ENCODE measurements around the gene FAM171A1.

Gene FAM171A1

DNA sequence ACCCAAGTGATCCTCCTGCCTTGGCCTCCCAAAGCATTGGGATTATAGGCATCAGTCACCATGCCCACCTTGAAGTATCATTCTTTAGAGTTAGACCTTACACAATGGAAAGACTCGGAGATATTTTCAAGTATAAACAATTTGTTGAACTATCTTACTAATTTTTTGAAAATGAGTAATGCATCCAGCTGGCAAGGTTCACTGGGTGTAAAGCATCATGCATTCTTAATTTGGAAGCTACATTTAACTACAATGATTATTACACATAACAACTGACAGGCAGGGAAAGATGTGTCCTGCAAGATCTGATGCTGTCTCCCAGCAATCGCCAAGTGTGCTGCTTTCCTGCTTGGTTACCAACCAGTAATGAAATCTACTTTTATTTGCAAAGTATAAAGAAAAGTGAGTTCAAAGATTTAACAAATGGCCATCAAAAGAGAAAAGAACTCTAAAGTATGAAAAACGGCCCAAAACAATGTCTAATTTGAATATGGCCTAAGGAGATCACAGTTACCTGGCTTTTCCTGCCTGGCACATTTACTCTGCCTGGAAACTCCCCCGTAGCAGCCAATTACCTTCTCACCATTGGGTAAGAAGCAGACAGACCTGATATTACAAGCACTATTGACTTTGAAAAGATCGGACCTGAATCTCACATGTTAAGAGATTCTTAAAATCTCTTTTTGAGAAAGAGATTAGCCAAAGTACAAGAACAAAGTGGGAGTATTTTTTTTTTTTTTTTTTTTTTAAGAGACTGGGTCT is 143.3 kb downstream of the FAM171A1 start:
- Histone ChIP-seq H3K27me3 (replicated peaks; ENCODE audit: insufficient read depth, low read length) (no peaks in the 10 kb centered on the region), H3K9ac (ENCODE audit: low read length) (no peak overlapping the region), H3K4me1 (ENCODE audit: low read length) (no peaks in the 10 kb centered on the region), H3K9me3 (replicated peaks; ENCODE audit: insufficient read depth, low read length) (no peaks in the 10 kb centered on the region), H3K9me2 (replicated peaks; ENCODE audit: insufficient read depth, low read length) (no peaks in the 10 kb centered on the region), H3K79me2 (ENCODE audit: low read length) (peaks cover 7% of the 10 kb centered on the region; the same call in 1 of the 2 replicates), H3K4me3 (ENCODE audit: low read length) (no peak overlapping the region), H3K27ac (ENCODE audit: low read length) (no peak overlapping the region), H2AFZ (ENCODE audit: low read length) (no peak overlapping the region), H3K36me3 (replicated peaks; ENCODE audit: insufficient read depth, low read length) (no peaks in the 10 kb centered on the region), H4K20me1 (ENCODE audit: insufficient read depth, low read length) (no peaks in the 10 kb centered on the region), H3F3A (ENCODE audit: insufficient read depth, low read length) (no peaks in the 10 kb centered on the region), H3K4me2 (ENCODE audit: low read depth, low read length) (no peak overlapping the region)
- no peak for DNase-seq
- TF ChIP-seq, protein P1, sequence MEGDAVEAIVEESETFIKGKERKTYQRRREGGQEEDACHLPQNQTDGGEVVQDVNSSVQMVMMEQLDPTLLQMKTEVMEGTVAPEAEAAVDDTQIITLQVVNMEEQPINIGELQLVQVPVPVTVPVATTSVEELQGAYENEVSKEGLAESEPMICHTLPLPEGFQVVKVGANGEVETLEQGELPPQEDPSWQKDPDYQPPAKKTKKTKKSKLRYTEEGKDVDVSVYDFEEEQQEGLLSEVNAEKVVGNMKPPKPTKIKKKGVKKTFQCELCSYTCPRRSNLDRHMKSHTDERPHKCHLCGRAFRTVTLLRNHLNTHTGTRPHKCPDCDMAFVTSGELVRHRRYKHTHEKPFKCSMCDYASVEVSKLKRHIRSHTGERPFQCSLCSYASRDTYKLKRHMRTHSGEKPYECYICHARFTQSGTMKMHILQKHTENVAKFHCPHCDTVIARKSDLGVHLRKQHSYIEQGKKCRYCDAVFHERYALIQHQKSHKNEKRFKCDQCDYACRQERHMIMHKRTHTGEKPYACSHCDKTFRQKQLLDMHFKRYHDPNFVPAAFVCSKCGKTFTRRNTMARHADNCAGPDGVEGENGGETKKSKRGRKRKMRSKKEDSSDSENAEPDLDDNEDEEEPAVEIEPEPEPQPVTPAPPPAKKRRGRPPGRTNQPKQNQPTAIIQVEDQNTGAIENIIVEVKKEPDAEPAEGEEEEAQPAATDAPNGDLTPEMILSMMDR (IDR thresholded peaks at IDR 0.05; ENCODE audit: low read length): no peak
- TF ChIP-seq EZH2phosphoT487 (IDR thresholded peaks at IDR 0.05; ENCODE audit: low read length): no peak
- TF ChIP-seq EZH2 (optimal IDR thresholded peaks at IDR 0.05; ENCODE audit: low read depth, low read length): no peak

DNA sequence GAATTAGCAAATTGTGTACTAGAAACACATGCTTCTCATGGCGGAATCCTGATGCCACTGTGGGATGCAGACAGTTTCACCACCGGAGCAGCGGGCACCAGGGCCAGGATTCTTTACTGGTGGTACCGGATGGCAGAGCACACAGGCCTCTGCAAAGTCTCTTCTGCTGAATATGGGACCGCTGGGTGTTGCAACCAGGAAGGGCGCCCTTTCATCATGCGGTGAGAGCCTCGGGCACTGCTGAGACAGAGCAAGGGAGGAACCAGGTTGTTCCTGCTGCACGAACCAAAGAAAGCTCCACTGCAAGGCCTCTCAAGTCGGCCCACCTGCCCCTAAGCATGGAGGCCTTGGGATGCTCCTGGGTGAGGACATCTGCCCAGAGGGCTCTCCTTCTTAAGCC is 145.6 kb downstream of the FAM171A1 start:
- Histone ChIP-seq H4K20me1 (ENCODE audit: insufficient read depth, low read length) (no peaks in the 10 kb centered on the region), H3K4me3 (ENCODE audit: low read length) (no peak overlapping the region), H3K9ac (ENCODE audit: low read length) (no peak overlapping the region), H3K9me3 (replicated peaks; ENCODE audit: insufficient read depth, low read length) (no peaks in the 10 kb centered on the region), H2AFZ (ENCODE audit: low read length) (no peak overlapping the region), H3K27me3 (replicated peaks; ENCODE audit: insufficient read depth, low read length) (no peaks in the 10 kb centered on the region), H3K4me2 (ENCODE audit: low read depth, low read length) (no peak overlapping the region), H3K79me2 (ENCODE audit: low read length) (peaks cover 7% of the 10 kb centered on the region; the same call in 1 of the 2 replicates), H3K4me1 (ENCODE audit: low read length) (no peaks in the 10 kb centered on the region), H3F3A (ENCODE audit: insufficient read depth, low read length) (no peaks in the 10 kb centered on the region), H3K9me2 (replicated peaks; ENCODE audit: insufficient read depth, low read length) (no peaks in the 10 kb centered on the region), H3K36me3 (replicated peaks; ENCODE audit: insufficient read depth, low read length) (no peaks in the 10 kb centered on the region), H3K27ac (ENCODE audit: low read length) (no peak overlapping the region)
- DNase-seq: no peak
- TF ChIP-seq, protein P1 (IDR thresholded peaks at IDR 0.05; ENCODE audit: low read length): no peak
- TF ChIP-seq EZH2 (optimal IDR thresholded peaks at IDR 0.05; ENCODE audit: low read depth, low read length): no peak

DNA sequence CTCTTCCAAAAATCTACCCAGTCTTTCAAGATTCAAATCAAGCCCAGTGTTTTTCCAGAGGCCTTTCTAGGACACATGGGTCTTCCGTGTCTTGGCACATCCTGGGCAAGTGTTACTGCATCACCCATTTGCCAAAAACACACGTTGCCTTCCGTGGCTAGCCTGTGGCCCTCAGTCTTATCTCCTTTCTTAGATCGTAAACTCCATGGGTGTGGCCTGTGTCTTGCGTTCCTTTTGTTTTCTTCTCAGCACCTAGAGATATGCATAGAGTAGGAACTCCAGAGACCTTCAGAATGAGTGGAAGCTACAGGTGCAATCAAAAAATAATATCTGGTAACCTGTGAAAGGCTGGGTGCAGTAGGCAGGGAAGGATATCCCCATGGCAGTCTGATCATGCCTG is 146.1 kb downstream of the FAM171A1 start:
- no peaks in the 10 kb centered on the region for H3K9me2 ChIP-seq (replicated peaks; ENCODE audit: insufficient read depth, low read length)
- no peaks in the 10 kb centered on the region for H3F3A ChIP-seq (ENCODE audit: insufficient read depth, low read length)
- no peak overlapping the region for H3K4me2 ChIP-seq (ENCODE audit: low read depth, low read length)
- no peaks in the 10 kb centered on the region for H3K27me3 ChIP-seq (replicated peaks; ENCODE audit: insufficient read depth, low read length)
- no peak overlapping the region for H3K9ac ChIP-seq (ENCODE audit: low read length)
- TF ChIP-seq, protein P1 (IDR thresholded peaks at IDR 0.05; ENCODE audit: low read length): no peak
- TF ChIP-seq EZH2 (optimal IDR thresholded peaks at IDR 0.05; ENCODE audit: low read depth, low read length) (no peak), EZH2phosphoT487 (IDR thresholded peaks at IDR 0.05; ENCODE audit: low read length) (no peak)
- H3K9me3 ChIP-seq (replicated peaks; ENCODE audit: insufficient read depth, low read length): no peaks in the 10 kb centered on the region
- H4K20me1 ChIP-seq (ENCODE audit: insufficient read depth, low read length): no peaks in the 10 kb centered on the region
- peaks cover 5% of the 10 kb centered on the region; the same call in 1 of the 2 replicates for H3K79me2 ChIP-seq (ENCODE audit: low read length)
- no peak overlapping the region for H3K27ac ChIP-seq (ENCODE audit: low read length)
- no peaks in the 10 kb centered on the region for H3K4me1 ChIP-seq (ENCODE audit: low read length)
- H3K4me3 ChIP-seq (ENCODE audit: low read length): no peak overlapping the region
- no peaks in the 10 kb centered on the region for H3K36me3 ChIP-seq (replicated peaks; ENCODE audit: insufficient read depth, low read length)
- H2AFZ ChIP-seq (ENCODE audit: low read length): no peak overlapping the region
- no peak for DNase-seq
